ENCODE data around the gene CIC. TPM values are rescaled to one million over a fixed set of nuclear protein-coding genes. Genes with fewer than 3 reads are reported as not detected.

CIC gene
- total RNA-seq, 1 donor from 2014 or later = 10.4 TPM

DNA sequence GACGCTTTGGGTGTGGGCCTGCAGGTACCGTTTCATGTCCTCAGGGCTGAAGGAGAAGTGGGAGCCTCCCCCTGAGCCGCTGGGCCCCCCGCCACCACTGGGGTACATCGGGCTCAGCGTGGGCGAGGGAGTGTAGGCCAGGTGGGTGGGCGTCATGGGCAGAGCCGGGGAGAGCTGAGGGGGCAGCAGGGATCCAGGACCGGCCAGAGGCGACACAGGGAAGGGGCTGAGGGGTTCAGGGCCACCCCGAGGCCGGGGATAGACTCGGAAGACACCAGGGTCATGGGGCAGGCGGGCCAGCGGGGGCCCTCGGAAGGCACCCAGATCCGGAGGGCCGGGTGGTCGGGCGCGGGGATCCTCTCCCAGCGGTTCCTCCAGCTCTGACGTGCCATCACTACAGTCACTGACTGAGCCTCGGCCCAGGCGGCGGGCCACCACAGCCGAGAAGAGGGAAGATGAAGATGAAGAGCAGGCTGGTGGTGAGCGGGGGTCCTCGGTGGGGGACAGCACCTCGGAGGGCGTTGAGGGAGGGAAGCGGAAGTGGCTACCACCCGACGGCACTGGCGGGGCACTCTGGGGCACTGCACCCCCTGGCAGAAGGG is 19.8 kb upstream of the CIC start:
- Histone ChIP-seq H3K9ac (ENCODE audit: low read depth in 1 of 3, low read length in 3 of 3) (no peak overlapping the region), H3K4me1 (ENCODE audit: control insufficient read depth in 3 of 3, insufficient read depth in 3 of 3, low read length in 3 of 3) (peaks cover 53 to 57% (median 57%) of the 10 kb centered on the region in 3 donors), H3K9me3 (ENCODE audit: control insufficient read depth in 3 of 3, low read length in 3 of 3) (no peaks in the 10 kb centered on the region), H3K27me3 (ENCODE audit: control insufficient read depth in 3 of 3, insufficient read depth in 3 of 3, low read length in 3 of 3) (peaks cover 0 to 25% (median 17%) of the 10 kb centered on the region in 3 donors), H3K36me3 (ENCODE audit: control insufficient read depth in 3 of 3, insufficient read depth in 3 of 3, low read length in 3 of 3) (peaks cover 0 to 9% (median 4%) of the 10 kb centered on the region in 3 donors), H3K4me3 (ENCODE audit: low read length in 3 of 3) (no peak overlapping the region), H3K27ac (ENCODE audit: low read depth, low read length) (peak overlapping the region; percentile 64)

DNA sequence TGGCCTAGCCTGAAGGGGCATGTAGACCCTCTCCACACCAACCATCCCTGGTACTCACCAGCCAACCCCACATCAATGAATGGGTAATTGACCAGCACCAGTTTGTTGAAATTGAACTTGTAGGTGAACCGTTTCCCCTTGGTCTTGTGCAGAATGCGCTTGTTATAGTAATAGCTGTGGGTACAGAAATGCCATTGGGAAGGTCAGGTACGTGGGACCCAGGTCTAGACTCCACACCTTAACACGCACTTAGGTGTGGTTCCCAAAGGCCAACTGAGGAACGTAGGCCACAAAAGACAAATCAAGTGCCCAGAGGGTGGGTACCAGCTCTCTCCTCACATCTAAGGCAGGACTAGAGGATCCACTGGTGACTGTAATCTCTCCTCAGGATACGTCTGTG is 19.3 kb upstream of the CIC start:
- Histone ChIP-seq H3K27ac (ENCODE audit: low read depth, low read length) (peak overlapping the region; percentile 64), H3K36me3 (ENCODE audit: control insufficient read depth in 3 of 3, insufficient read depth in 3 of 3, low read length in 3 of 3) (peaks cover 0 to 9% (median 4%) of the 10 kb centered on the region in 3 donors), H3K9ac (ENCODE audit: low read depth in 1 of 3, low read length in 3 of 3) (peak overlapping the region in 2 of 3 donors; percentile 35 to 38), H3K4me3 (ENCODE audit: low read length in 3 of 3) (peak overlapping the region in 1 of 3 donors; percentile 22), H3K27me3 (ENCODE audit: control insufficient read depth in 3 of 3, insufficient read depth in 3 of 3, low read length in 3 of 3) (peaks cover 0 to 27% (median 17%) of the 10 kb centered on the region in 3 donors), H3K9me3 (ENCODE audit: control insufficient read depth in 3 of 3, low read length in 3 of 3) (no peaks in the 10 kb centered on the region), H3K4me1 (ENCODE audit: control insufficient read depth in 3 of 3, insufficient read depth in 3 of 3, low read length in 3 of 3) (peaks cover 51 to 57% (median 56%) of the 10 kb centered on the region in 3 donors)

DNA sequence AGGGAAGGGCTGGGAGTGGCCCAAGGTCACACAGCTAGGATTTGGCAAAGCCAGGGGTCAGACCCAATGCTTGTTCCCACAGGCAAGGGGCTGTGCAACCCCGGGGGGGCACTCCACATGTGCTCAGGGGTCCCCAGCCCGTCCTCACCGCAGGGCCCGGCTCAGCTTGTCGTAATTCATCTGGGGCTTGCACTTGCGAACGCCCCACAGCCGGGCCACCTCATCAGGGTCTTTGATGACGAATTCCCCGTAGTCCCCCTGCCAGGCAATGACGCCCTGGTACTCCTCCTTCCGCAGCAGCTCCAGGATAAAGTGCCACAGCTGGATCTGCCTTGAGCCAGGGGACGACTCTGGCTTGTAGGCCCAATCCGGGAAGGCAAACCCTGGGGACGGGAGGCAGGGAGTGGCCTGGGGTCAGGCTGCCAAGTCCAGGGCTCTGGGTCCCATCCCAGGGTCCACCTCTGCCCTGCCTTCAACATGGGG is 18.8 kb upstream of the CIC start:
- H3K9ac ChIP-seq (ENCODE audit: low read depth in 1 of 3, low read length in 3 of 3) = peak overlapping the region in 2 of 3 donors; percentile 50 to 54
- peaks cover 0 to 27% (median 17%) of the 10 kb centered on the region in 3 donors for H3K27me3 ChIP-seq (ENCODE audit: control insufficient read depth in 3 of 3, insufficient read depth in 3 of 3, low read length in 3 of 3)
- peak overlapping the region; percentile 64 for H3K27ac ChIP-seq (ENCODE audit: low read depth, low read length)
- H3K4me3 ChIP-seq (ENCODE audit: low read length in 3 of 3) = peak overlapping the region in 2 of 3 donors; percentile 22 to 35
- H3K36me3 ChIP-seq (ENCODE audit: control insufficient read depth in 3 of 3, insufficient read depth in 3 of 3, low read length in 3 of 3) = peaks cover 0 to 9% (median 4%) of the 10 kb centered on the region in 3 donors
- peaks cover 47 to 53% (median 52%) of the 10 kb centered on the region in 3 donors for H3K4me1 ChIP-seq (ENCODE audit: control insufficient read depth in 3 of 3, insufficient read depth in 3 of 3, low read length in 3 of 3)
- no peaks in the 10 kb centered on the region for H3K9me3 ChIP-seq (ENCODE audit: control insufficient read depth in 3 of 3, low read length in 3 of 3)

DNA sequence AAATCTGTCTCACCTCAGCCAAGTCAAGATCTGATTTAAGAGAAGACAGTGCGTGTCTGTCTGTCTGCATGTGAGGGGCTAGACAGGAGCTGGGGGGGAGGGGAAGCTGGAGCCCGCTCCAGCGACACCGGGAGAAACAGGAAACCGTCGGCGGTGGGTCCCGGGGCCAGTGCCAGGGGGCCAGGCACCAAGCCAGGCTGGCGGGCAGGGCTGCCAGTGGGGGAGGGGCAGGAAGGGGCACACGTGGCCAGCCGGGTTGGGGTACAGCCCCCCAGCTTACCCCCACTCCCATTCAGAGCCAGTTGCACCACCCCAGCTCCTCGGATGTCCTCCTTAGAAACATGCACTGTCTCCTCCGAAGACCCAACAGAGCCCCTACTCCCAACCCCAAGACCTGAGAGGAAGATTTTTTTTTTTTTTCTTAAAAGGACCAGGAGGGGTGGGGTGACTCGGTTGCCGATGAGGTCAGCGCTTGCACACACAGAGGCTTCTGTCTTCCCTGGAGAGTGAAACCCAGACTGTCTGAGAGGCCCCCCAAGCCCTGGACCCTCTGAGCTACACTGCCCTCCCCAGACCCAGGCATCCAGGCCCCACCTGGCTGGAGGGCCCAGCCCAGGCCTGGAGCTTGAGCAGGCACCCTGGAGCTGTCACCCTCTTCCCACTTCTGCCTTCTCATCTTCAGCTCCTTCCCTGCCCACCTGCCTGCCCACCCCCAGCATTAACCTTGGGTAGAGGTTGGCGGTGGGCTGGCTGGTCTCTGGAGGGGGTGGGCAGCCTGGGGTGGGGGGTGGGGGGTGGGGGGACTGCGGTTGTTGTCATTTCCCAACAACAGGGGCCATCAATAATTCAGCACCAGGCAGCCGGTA is 18.2 kb upstream of the CIC start:
- H3K4me1 ChIP-seq (ENCODE audit: control insufficient read depth in 3 of 3, insufficient read depth in 3 of 3, low read length in 3 of 3) = peaks cover 43 to 54% (median 51%) of the 10 kb centered on the region in 3 donors

DNA sequence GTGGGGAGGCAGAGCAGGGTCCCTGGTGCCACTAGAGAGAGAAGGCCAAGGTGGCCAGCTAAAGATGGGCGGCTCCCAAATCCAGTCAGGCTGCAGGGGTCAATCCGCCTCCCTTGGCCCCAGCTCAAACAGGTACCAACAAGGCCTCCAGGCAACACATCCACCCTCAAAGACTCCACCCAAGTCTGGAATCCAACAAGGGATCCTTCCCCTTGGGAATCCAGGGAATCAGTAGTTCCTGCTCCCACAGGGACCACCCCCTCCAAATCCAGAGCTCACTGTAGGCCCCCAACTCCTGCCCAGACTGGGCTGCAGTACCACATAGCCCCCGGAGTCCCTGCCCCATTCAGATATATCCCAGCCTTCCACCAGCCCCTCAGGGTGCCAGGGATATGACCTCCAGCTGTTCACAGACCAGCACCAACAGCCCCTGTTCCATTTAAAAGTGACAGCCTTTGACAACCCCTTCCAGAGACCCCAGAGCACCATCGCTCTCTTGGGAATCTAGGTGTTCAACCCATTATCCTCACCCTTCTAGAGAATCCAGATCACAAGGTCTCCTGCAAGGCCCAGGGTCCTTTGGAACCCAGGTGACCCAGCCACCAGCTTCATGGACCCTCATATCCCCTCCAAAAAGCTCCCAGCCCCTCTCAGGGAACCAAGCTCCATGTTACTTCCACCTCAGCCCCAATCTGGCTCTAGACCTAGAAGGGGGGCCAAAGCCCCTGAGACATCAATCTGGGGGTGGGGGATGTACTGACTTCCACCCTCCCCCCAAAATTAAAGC is 17.3 kb upstream of the CIC start:
- H3K4me3 ChIP-seq (ENCODE audit: low read length in 3 of 3) = peak overlapping the region in 2 of 3 donors; percentile 10 to 13
- peak overlapping the region; percentile 36 for H3K27ac ChIP-seq (ENCODE audit: low read depth, low read length)
- H3K9ac ChIP-seq (ENCODE audit: low read depth in 1 of 3, low read length in 3 of 3) = peak overlapping the region in 1 of 3 donors; percentile 66

More for the DNA sequence above, 18.2 kb upstream of the CIC start:
- Histone ChIP-seq H3K27me3 (ENCODE audit: control insufficient read depth in 3 of 3, insufficient read depth in 3 of 3, low read length in 3 of 3) (peaks cover 0 to 32% (median 19%) of the 10 kb centered on the region in 3 donors), H3K36me3 (ENCODE audit: control insufficient read depth in 3 of 3, insufficient read depth in 3 of 3, low read length in 3 of 3) (peaks cover 0 to 9% (median 4%) of the 10 kb centered on the region in 3 donors), H3K9me3 (ENCODE audit: control insufficient read depth in 3 of 3, low read length in 3 of 3) (no peaks in the 10 kb centered on the region), H3K27ac (ENCODE audit: low read depth, low read length) (peak overlapping the region; percentile 64), H3K9ac (ENCODE audit: low read depth in 1 of 3, low read length in 3 of 3) (peak overlapping the region in 2 of 3 donors; percentile 50 to 54), H3K4me3 (ENCODE audit: low read length in 3 of 3) (peak overlapping the region in 2 of 3 donors; percentile 6 to 35)

DNA sequence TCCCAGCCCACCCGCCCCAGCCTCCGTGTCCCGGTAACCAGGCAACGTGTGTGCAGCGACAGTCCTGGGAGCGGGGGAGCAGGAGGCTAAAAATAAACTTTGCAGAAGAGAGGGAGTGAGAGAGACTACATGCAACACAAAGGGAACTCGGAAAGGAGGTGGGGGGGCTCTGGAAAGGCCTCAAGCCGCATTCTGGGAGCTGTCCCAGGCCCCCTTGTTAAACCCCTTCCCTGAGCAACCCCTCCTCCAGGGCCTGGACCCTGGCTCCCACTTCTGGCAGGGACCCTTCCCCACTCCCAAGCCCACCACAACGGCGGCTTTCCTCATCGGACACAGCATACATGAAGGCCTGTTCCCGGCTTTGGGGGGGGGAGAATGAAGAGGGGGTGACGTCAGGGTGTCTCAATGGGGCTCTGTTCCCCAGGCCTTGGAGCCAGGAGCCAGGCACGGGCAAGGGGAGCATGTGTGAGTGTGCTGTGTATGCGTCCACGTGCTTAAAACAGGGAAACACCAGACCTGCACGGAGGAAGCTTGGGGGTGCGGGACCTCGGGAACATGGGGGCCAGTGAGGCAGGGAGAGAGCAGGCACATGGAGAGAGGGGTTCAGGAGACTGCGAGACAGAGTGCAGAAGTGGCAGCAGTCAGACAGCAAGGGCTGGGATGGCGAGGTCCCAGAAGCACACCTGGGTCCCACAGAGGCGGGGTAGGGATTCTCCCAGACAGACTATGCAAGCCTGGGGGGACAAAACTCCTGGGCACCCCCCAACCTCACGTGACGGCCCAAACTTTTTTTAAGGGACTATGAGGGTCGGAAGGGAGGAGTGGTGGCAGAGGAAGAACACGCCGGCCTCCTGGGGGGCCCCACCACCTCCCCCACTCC is 16.4 kb upstream of the CIC start:
- H3K4me3 ChIP-seq (ENCODE audit: low read length in 3 of 3) = peak overlapping the region; percentile 59 to 82 (median 73)
- peaks cover 0 to 9% (median 4%) of the 10 kb centered on the region in 3 donors for H3K36me3 ChIP-seq (ENCODE audit: control insufficient read depth in 3 of 3, insufficient read depth in 3 of 3, low read length in 3 of 3)
- no peaks in the 10 kb centered on the region for H3K9me3 ChIP-seq (ENCODE audit: control insufficient read depth in 3 of 3, low read length in 3 of 3)
- peak overlapping the region; percentile 71 to 77 (median 77) for H3K9ac ChIP-seq (ENCODE audit: low read depth in 1 of 3, low read length in 3 of 3)
- peaks cover 32 to 46% (median 40%) of the 10 kb centered on the region in 3 donors for H3K4me1 ChIP-seq (ENCODE audit: control insufficient read depth in 3 of 3, insufficient read depth in 3 of 3, low read length in 3 of 3)
- H3K27ac ChIP-seq (ENCODE audit: low read depth, low read length) = peak overlapping the region; percentile 76
- peaks cover 0 to 42% (median 27%) of the 10 kb centered on the region in 3 donors for H3K27me3 ChIP-seq (ENCODE audit: control insufficient read depth in 3 of 3, insufficient read depth in 3 of 3, low read length in 3 of 3)

More for the DNA sequence above, 17.3 kb upstream of the CIC start:
- H3K4me1 ChIP-seq (ENCODE audit: control insufficient read depth in 3 of 3, insufficient read depth in 3 of 3, low read length in 3 of 3) = peaks cover 36 to 50% (median 43%) of the 10 kb centered on the region in 3 donors
- peaks cover 0 to 9% (median 4%) of the 10 kb centered on the region in 3 donors for H3K36me3 ChIP-seq (ENCODE audit: control insufficient read depth in 3 of 3, insufficient read depth in 3 of 3, low read length in 3 of 3)
- peaks cover 0 to 38% (median 25%) of the 10 kb centered on the region in 3 donors for H3K27me3 ChIP-seq (ENCODE audit: control insufficient read depth in 3 of 3, insufficient read depth in 3 of 3, low read length in 3 of 3)
- no peaks in the 10 kb centered on the region for H3K9me3 ChIP-seq (ENCODE audit: control insufficient read depth in 3 of 3, low read length in 3 of 3)

DNA sequence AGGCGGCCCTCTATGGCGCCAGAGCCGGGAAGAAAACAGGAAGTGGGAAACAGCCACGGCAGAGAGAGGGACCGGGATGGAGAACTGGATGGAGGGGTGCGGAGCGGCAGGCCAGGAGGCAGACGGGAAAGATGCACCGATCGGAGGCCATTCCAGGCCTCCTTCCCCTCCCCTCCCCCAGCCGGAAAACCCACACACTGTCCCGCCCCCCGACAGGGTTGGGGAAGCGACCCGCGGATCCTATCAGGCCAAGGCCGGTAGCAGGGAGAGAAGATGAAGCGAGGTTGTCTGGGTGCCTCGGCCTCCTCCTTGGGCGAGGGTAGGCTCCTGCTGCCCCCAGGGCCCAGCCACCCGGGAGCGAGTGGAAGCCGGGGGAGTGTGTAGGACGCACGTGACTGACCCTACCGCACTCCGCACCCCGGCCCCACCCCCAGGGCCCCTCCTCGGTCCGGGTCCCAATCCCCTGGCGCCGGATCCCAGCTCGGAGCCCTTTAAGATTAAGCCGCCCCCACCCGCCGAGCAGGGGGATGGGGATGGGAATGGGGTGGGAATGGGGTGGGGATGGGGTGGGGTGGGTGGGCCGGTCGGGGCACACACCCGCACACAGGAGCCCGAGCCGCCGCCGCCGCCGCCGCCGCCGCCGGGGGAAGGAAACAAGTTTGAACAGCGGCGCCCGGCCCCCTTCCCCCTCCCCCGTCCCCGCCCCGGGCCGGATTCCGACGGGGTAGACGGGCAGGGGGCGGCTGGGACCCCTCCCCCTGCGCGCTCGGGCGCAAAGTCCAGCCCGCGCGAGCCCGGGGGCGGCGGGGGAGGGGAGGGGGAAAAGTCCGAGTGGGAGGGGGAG is 15.6 kb upstream of the CIC start:
- H3K9ac ChIP-seq (ENCODE audit: low read depth in 1 of 3, low read length in 3 of 3) = peak overlapping the region; percentile 71 to 77 (median 77)
- peaks cover 0 to 42% (median 27%) of the 10 kb centered on the region in 3 donors for H3K27me3 ChIP-seq (ENCODE audit: control insufficient read depth in 3 of 3, insufficient read depth in 3 of 3, low read length in 3 of 3)
- H3K9me3 ChIP-seq (ENCODE audit: control insufficient read depth in 3 of 3, low read length in 3 of 3) = no peaks in the 10 kb centered on the region
- peaks cover 32 to 46% (median 40%) of the 10 kb centered on the region in 3 donors for H3K4me1 ChIP-seq (ENCODE audit: control insufficient read depth in 3 of 3, insufficient read depth in 3 of 3, low read length in 3 of 3)
- H3K4me3 ChIP-seq (ENCODE audit: low read length in 3 of 3) = peak overlapping the region; percentile 68 to 82 (median 78)
- peak overlapping the region; percentile 94 for H3K27ac ChIP-seq (ENCODE audit: low read depth, low read length)
- H3K36me3 ChIP-seq (ENCODE audit: control insufficient read depth in 3 of 3, insufficient read depth in 3 of 3, low read length in 3 of 3) = peaks cover 0 to 9% (median 4%) of the 10 kb centered on the region in 3 donors
